ENCODE measurements around the gene MAP2K5.
A peak's percentile ranks its signal among the peaks of the same experiment; 100 is the strongest.

The MAP2K5 gene

GRCh38 chr15:67521783-67522568 lies 20.5 kb upstream of the MAP2K5 start:
- no peak for FAIRE-seq

- FAIRE-seq = no peak
Measured at GRCh38 chr15:67523330-67523729, 19.2 kb upstream of the MAP2K5 start.

- no peak for FAIRE-seq
Measured at GRCh38 chr15:67524235-67524634, 18.3 kb upstream of the MAP2K5 start.

DNA sequence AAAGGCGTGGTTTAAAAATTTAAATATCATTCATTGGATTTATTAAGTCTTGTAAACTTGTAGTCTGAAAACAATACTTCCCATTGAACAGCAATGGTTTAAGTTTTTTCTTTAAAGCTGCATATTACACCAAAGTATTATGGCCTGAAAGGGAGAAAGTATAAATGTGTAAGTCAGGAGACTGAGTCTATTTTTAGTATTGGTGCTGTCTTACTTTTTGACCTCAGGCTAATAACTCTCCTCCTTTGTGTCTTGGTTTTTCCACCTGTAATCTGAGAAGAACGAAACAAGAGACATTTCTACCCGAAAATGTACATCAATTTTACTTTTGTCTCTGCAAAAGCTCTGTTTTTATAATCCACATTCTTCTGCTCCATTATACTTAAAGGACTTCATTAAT lies 14.0 kb upstream of the MAP2K5 start:
- FAIRE-seq = no peak

DNA sequence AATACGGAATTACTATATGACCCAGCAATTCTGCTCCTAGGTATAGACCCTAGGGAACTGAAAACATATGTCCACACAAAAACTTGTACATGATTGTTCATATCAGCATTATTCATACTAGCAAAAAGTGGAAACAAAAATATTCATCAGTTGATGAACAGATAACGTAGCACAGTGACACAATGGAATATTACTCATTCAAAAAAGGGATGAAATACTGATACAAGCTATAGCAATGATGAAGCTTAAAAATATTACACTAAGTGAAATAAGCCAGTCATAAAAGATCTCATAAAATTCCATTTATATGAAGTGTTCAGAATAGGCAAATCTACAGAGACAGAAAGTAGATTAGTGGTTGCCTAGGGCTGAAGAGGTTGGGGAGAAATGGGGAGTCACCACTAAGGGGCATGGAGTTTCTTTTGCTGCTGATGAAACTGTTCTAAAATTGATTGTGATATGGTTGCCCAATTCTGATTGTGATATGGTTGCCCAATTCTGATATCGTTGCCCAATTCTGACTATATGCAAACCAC lies 11.1 kb upstream of the MAP2K5 start:
- FAIRE-seq = no peak

GRCh38 chr15:67533873-67534272 lies 8.6 kb upstream of the MAP2K5 start:
- FAIRE-seq = peak; percentile 15

GRCh38 chr15:67534360-67534759 lies 8.1 kb upstream of the MAP2K5 start:
- FAIRE-seq = no peak

- no peak for FAIRE-seq
Measured at GRCh38 chr15:67537771-67538170, 4.7 kb upstream of the MAP2K5 start.

DNA sequence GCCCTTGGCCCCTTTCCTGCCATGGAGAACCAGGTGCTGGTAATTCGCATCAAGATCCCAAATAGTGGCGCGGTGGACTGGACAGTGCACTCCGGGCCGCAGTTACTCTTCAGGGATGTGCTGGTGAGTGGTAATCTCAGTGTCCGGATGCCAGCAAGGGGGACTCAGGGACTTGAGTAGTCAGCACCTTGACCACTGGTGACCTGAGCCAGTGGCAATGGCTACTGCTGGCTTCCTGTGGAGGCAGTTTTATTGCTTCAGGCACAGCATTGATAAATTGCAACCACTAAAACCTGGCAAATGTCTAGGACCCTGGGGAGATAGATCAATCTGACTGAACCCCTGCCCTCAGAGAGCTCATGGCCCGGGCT lies 830 bp downstream of the MAP2K5 start:
- no peak for FAIRE-seq

GRCh38 chr15:67544475-67544874 lies 2.0 kb downstream of the MAP2K5 start:
- no peak for FAIRE-seq

DNA sequence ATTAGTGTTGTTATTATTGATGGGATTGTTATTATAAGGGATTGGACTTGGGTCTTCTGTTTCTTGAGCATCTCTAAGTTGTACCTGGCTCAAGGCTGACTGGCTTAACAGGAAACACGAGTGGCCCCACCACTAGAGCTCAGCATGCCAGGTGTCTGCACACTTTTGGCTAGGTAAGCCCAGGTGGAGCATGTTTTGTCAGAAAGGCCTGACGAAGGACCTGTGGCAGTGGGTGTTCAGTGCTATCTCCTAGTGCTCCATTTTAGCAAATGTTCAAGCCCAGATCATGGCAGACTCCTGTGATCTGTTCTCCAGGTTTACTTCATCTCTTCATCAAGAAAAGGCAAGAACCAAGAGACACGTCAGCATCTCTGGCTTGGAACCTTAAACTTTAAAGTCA lies 3.4 kb downstream of the MAP2K5 start:
- no peak for FAIRE-seq

DNA sequence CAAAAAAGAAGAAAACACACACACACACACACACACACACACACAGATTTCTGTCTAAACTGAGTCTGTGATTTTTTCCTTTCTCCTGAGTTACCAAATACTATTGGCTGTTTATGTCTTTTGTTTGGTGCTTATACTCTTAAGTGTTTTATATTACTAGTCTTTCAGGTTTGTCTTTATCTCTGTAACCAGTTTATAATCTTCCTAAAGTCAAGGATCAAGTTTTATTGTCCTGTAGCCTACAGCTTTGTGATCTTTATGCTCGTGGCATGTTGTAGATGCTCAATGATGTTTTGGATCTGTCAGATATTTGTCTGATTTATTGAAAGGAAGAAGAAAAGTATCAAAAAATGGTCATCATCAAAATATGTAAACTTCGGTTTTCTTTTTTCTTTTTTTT lies 4.6 kb downstream of the MAP2K5 start:
- FAIRE-seq = no peak

GRCh38 chr15:67547836-67548235 lies 5.3 kb downstream of the MAP2K5 start:
- FAIRE-seq = no peak

DNA sequence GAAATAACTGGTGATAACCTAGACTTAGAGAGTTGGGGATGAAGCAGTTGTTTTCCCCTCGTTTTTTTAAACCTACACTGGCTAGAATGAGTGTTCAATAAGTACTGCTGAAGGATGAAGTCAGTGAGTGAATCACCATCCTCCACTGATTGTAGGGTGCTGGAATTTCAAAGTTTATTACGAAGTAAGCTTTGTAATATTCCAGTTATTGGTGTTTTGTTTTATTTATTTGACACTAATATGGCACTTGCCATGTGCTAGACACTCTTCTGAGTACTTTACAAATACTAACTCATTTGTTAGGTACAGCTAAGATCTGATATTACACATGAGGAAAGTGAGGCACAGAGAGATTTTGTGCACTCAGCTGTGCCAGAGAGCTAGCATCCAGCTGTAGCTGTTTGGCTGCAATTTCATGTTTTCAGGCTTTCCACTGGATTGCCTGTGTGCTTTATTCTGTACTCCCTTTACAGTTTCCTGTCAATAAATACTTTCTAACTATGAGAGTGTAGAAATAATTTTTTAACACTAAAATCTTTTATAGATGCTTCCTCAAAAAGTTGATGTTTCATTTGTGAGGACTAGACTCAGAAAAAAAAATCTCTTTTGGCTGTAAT lies 5.8 kb downstream of the MAP2K5 start:
- no peak for FAIRE-seq

GRCh38 chr15:67548862-67549651 lies 6.6 kb downstream of the MAP2K5 start:
- peak; percentile 7 for FAIRE-seq

DNA sequence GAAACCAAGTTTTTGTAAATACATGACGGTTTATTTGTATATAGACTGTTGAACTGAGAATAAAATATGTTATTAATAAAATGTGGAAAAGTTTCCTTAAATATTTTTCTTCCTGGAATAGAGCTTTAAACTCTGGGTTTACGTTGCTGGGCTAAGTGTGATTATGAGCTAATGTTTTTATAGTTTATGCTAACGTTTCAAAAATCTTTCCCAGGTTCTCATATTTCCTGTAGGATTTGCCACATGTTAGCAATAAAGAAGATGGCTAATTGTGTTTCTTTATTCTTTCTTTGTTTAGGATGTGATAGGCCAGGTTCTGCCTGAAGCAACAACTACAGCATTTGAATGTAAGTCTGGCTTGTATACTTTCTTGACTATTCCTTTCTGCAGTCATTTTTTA lies 7.2 kb downstream of the MAP2K5 start:
- no peak for FAIRE-seq

DNA sequence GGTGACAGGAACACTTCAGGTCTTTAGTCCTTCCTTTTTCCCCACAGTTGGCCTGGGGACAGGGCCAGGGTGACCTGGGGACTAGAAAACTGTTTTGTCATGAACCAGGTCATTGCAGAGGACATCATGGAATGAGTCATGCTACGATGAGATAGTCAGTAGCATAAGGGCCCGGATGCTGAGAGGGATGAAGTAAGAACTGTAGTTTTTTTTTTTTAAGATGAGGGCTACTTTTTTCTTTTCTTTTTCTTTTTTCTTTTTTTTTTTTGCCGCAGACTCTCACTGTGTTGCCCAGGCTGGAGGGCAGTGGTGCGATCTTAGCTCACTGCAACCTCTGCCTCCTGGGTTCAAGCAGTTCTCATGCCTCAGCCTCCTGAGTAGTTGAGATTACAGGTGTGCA lies 8.0 kb downstream of the MAP2K5 start:
- FAIRE-seq = no peak

- no peak for FAIRE-seq
Measured at GRCh38 chr15:67551207-67551743, 8.8 kb downstream of the MAP2K5 start.

GRCh38 chr15:67554580-67554979 lies 12.1 kb downstream of the MAP2K5 start:
- FAIRE-seq = no peak

DNA sequence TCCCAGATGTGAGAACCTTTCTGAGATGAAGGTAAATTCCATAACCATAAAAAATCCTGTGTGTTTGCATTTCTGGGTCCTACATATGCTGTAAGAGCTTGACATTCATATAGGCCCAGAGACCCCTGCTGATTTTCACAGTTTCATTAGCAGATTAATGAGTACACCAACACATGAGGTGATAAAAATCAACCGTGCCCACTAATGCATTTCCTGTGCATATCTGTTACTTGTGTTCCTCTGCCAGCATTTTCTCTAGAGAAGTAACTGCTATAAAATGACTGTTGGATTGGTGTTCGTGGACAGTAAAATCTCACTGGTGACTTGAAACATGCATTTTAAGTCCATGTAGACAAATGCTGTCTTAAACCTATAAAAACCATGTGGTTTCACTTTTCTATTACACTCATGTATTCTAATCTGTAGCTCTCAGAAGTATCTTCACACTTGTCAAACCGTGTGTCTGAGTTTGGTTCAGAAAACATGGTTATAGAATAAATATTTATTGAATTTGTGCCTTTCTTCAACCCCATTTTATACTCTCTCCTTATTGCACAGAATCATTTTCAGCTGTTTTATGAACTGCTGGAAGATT lies 14.6 kb downstream of the MAP2K5 start:
- no peak for FAIRE-seq

- no peak for FAIRE-seq
Measured at GRCh38 chr15:67558502-67558901, 16.0 kb downstream of the MAP2K5 start.

DNA sequence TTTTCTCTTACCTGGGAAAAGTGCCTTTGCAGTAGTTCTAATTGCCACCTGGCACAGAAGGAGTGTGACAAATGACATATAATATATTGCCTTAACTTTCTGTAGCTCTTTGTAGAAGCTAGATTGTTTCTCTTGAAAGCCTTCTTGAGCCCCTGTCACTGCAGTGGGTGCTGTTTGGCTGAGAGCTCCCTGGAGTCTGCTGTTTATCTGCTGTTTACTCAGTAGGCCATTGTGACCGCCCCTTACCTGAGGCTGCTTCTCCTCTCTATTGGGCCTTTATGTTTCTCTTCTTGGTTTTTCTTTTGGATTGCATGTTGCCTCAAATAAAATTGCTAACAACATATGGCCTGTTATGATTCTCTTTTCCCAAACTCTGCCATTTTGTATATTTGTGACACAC lies 16.7 kb downstream of the MAP2K5 start:
- FAIRE-seq = no peak

GRCh38 chr15:67559576-67559975 lies 17.1 kb downstream of the MAP2K5 start:
- no peak for FAIRE-seq

Measured in TTC549 (cell line).